Adipocyte (in vitro differentiated cells): ENCODE results near the gene RAD51C.
"Not testable (repeated sequence)": the region's sequence is repeated elsewhere in the genome, so short reads cannot be mapped to it uniquely, and the experiment has no call there.

Experiments
- DNase-seq: peaks from one replicate; pipeline ENCODE4 v3.0.0-alpha.2; 2015; ENCODE audit warnings: low read depth
- H3K27me3 ChIP-seq: replicated peaks from 2 replicates; pipeline ENCODE4 v1.7.0; 2013; ENCODE audit warnings: mild to moderate bottlenecking, low read length, moderate library complexity; ENCODE audit not compliant: control insufficient read depth, insufficient read depth
- H3K36me3 ChIP-seq: 2 replicates; pipeline ENCODE4 v1.7.0; 2013; ENCODE audit warnings: low read length, mild to moderate bottlenecking, moderate library complexity; ENCODE audit not compliant: control insufficient read depth, insufficient read depth, severe bottlenecking
- H3K4me1 ChIP-seq: 2 replicates; pipeline ENCODE4 v1.7.0; 2013; ENCODE audit warnings: mild to moderate bottlenecking, low read length, moderate library complexity; ENCODE audit not compliant: control insufficient read depth, insufficient read depth
- H3K4me3 ChIP-seq: 2 replicates; pipeline ENCODE4 v1.7.0; 2013; ENCODE audit warnings: mild to moderate bottlenecking, low read length, moderate library complexity
- H3K9ac ChIP-seq: 2 replicates; pipeline ENCODE4 v1.7.0; 2013; ENCODE audit warnings: mild to moderate bottlenecking, low read length, moderate library complexity
- H3K9me3 ChIP-seq: 2 replicates; pipeline ENCODE4 v1.7.0; 2013; ENCODE audit warnings: mild to moderate bottlenecking, low read length, moderate library complexity; ENCODE audit not compliant: control insufficient read depth

RAD51C gene

DNA sequence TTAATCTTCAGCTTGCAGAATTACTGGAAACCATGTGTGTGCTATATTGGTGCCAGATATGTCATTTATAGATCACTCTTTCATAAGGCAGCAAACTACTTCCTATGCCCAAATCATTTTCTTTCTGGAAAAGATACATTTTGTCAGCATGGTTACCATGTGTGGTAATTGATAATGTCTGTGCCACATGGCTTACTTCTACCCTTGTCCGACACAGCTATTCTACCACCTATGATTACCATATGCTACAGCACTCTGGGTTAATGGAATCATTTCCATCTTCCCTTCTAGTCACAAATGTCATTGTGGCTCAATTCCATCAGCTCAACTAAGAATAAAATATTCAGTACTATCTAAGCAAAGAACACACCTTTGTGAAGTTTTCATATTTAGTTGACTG is 55.3 kb downstream of the RAD51C start:
- Histone ChIP-seq H3K4me3 (no peak overlapping the region), H3K4me1 (no peaks in the 10 kb centered on the region), H3K36me3 (no peaks in the 10 kb centered on the region), H3K9me3 (no peaks in the 10 kb centered on the region), H3K9ac (no peak overlapping the region), H3K27me3 (no peaks in the 10 kb centered on the region)
- no peak for DNase-seq

DNA sequence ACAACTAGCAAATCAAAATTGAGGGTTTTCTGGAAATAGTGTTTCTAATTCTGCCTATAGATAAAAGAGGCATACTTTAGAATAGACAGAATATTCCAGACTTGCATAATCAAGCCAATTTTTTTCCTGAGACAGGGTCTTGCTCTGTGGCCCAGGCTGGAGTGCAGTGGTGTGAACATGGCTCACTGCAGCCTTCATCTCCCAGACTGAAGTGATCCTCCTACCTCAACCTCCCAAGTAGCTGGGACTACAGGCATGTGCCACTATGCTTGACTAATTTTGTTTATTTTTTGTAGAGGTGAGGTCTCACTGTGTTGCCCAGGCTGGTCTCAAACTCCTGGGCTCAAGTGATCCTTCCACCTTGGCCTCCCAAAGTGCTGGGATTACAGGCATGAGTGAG is 57.2 kb downstream of the RAD51C start:
- H3K9ac ChIP-seq, DNase-seq, H3K4me1 ChIP-seq, H3K27me3 ChIP-seq, H3K4me3 ChIP-seq, H3K9me3 ChIP-seq, H3K36me3 ChIP-seq: not testable (repeated sequence)

DNA sequence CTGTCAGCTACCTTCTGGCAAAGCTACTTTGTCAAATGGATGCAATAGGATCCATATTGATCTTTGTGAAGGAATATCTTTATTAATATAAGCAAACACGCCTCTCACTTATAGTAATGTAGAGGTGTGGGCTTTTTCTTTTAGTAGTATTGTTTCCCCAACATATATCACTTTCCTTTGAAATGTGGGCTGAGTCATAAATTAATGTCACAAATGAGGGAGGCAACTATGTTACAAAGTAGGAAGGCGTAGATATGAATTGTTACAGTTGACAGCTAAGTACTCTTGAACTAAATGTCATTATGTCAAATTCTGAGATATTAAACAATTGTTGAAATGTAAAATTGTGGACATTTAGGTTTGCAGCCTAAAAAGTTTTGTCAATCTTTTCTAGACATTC is 60.6 kb downstream of the RAD51C start:
- peaks cover 16% of the 10 kb centered on the region for H3K27me3 ChIP-seq
- H3K4me3 ChIP-seq: no peak overlapping the region
- DNase-seq: no peak
- no peaks in the 10 kb centered on the region for H3K9me3 ChIP-seq
- H3K4me1 ChIP-seq: peaks cover 4% of the 10 kb centered on the region
- no peak overlapping the region for H3K9ac ChIP-seq
- H3K36me3 ChIP-seq: no peaks in the 10 kb centered on the region

DNA sequence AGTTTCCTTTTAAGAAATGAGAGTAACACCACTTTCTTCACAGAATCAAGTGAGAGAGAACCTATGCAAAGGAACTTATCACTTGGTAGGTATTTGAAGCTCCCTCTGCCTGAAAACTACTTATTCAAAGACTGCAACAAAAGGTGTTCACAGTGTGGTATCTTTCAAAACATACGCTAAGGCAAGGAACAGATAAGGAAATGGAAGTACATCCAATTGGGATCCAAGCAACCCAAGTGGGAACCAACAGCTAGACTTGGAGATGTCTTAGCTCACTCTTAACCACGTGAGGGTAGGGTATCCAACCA is 62.8 kb downstream of the RAD51C start:
- Histone ChIP-seq H3K4me3 (peak overlapping the region; percentile 82), H3K36me3 (no peaks in the 10 kb centered on the region), H3K9me3 (no peaks in the 10 kb centered on the region), H3K4me1 (peaks cover 4% of the 10 kb centered on the region), H3K27me3 (peaks cover 31% of the 10 kb centered on the region), H3K9ac (no peak overlapping the region)
- DNase-seq: no peak

DNA sequence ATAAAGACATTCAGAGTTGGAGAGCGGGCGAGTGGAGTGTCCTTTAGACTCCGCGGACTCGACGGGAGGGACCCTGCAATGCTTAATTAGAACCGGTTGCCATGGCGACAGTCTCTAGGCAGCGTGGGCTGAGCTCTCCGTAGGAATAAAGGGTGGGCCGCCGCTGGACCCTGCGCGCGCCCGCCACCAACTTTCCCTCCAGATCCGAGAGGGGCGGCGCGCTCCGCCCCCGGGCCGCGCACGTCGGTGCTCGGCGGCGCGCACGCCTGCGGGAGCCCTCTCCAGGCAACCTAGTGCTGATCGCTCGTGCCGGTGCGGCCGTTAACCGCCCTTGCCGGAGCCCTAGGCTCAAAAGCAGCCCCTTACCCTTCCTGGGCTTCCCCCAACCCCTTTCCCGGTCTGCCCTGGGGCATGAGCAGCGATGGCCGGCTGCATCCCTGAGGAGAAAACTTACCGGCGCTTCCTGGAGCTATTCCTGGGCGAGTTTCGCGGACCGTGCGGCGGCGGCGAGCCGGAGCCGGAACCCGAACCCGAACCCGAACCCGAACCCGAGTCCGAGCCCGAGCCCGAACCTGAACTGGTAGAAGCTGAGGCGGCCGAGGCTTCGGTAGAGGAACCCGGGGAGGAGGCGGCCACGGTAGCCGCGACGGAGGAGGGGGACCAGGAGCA is 63.3 kb downstream of the RAD51C start, which contains the start of gene PPM1E:
PPM1E (plus strand) TSS at position 278 of the 669 bp plus-strand sequence.
- H3K27me3 ChIP-seq: peaks cover 36% of the 10 kb centered on the region
- no peak within 1 kb of the TSS for H3K9ac ChIP-seq
- peak within 1 kb of the TSS; percentile 82 for H3K4me3 ChIP-seq
- peaks cover 4% of the 10 kb centered on the region for H3K4me1 ChIP-seq
- peak; percentile 36 for DNase-seq
- H3K36me3 ChIP-seq: no peaks in the 10 kb centered on the region
- no peaks in the 10 kb centered on the region for H3K9me3 ChIP-seq

DNA sequence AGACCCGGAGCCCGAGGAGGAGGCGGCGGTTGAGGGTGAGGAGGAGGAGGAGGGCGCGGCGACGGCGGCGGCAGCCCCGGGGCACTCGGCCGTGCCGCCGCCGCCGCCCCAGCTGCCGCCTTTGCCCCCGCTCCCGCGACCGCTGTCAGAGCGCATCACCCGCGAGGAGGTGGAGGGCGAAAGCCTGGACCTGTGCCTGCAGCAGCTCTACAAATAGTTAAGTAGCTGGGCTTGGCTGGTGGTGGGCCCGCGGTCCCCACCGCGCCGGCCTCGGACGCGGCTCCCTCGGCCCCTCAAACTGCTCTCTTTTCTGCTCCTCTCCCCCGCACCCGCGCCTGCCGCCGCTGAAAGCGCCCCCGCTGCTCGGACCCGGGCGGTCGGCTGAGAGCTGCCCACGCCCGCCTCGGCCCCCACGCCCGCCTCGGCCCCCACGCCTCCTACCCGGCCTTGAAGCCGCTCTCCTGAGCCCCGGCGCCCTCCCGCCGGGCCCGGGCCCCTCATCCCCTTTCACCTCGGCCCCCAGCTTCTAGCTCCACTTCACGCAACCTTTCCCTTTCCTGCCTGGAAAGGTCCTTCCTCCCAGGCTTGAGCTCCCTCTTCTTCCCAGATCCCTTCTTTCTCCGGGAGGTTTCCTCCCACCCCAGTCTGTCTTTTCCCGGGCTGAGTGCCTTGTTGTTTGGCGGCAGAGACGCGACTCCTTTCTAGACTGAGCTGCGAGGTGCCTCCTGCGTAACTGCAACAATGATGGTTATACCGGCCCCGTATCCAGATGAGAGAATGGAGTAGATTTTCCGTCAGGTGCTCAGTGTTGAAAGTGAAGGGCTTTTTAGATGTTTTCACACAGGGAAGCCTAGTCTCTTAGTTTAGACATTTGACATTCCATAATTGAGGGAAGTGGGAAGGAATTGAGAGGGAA is 64.1 kb downstream of the RAD51C start:
- Histone ChIP-seq H3K27me3 (peaks cover 39% of the 10 kb centered on the region), H3K9ac (no peak overlapping the region), H3K9me3 (no peaks in the 10 kb centered on the region), H3K4me3 (peak overlapping the region; percentile 82), H3K36me3 (no peaks in the 10 kb centered on the region), H3K4me1 (peaks cover 4% of the 10 kb centered on the region)
- DNase-seq: peak; percentile 28

DNA sequence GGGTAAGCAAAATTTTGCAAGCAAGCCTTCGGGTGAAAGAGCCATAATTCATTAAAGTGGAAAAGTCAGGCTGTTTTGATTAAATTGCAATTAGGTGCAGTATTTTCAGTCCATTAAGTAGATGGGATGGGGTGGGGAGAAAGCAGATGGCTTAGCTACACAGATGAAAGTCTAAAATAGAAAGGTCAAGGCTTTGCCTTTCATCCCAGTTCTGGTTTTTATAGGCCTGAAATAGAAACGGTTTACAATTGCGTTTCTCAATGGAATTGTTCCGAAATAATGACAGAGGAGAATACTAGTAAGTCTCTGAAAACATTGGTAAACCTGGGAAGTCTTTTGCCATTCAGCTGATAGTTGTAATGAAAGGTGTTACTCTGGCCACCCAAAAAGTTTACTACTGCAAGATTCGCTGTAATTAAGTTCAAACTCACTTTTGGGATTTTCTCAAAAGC is 64.8 kb downstream of the RAD51C start:
- Histone ChIP-seq H3K27me3 (peaks cover 42% of the 10 kb centered on the region), H3K9ac (no peak overlapping the region), H3K4me3 (no peak overlapping the region), H3K4me1 (peaks cover 4% of the 10 kb centered on the region), H3K9me3 (no peaks in the 10 kb centered on the region), H3K36me3 (no peaks in the 10 kb centered on the region)
- no peak for DNase-seq

DNA sequence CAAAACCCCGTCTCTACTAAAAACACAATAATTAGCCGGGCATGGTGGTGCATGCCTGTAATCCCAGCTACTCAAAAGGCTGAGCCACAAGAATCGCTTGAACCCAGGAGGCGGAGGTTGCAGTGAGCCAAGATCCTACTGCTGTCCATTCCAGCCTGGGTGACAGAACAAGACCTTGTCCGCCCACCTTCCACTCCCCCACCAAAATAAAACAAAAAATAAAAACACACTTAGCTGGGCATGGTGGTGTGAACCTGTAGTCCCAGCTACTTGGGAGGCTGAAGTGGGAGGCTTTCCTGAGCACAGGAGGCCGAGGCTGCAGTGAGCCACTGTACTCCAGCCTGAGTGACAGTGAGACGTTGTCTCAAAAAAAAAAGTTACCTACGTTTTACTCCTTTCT is 66.5 kb downstream of the RAD51C start:
- H3K4me1 ChIP-seq: peaks cover 4% of the 10 kb centered on the region
- no peaks in the 10 kb centered on the region for H3K36me3 ChIP-seq
- no peak overlapping the region for H3K9ac ChIP-seq
- H3K27me3 ChIP-seq: peaks cover 49% of the 10 kb centered on the region
- H3K4me3 ChIP-seq: no peak overlapping the region
- DNase-seq: no peak
- H3K9me3 ChIP-seq: no peaks in the 10 kb centered on the region

DNA sequence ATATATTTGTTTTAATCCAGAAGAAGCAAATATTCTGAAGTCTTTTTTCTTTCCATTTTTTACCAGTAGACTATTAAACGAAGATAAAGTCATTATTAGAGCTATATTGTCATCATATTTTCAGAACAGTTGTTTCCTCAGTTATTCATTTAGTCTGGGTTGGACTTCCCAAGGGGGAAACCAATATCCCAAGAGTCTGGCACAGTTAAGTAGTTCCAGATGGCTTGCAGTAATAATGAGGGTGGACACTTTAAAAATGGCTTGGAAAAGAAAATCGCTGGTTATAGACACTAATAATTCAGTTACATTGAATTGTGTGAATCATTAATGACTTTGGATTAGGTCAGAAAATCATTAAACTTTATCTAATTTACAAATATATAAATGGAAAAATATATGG is 67.1 kb downstream of the RAD51C start:
- no peak for DNase-seq

DNA sequence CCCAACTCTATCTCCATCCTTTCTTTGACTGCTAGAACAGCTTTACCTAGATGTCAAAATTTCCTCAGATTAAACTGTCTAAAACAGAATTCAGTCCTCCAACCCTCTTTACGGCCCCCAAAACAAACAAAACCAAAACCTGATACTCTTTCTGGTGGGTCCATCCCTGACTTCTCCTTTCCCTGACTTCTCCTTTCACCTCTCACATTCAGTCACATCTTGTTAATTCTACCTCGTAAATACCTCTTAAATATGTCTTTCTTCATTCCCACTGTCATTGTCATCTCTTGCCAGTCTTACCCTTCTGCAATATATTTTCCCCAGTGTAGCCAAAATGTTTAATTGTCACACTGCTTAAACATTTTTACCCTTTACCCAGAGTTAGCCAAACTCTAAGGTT is 67.8 kb downstream of the RAD51C start:
- H3K27me3 ChIP-seq: peaks cover 49% of the 10 kb centered on the region
- H3K9ac ChIP-seq: no peak overlapping the region
- H3K4me1 ChIP-seq: peaks cover 4% of the 10 kb centered on the region
- DNase-seq: no peak
- no peak overlapping the region for H3K4me3 ChIP-seq
- no peaks in the 10 kb centered on the region for H3K9me3 ChIP-seq
- no peaks in the 10 kb centered on the region for H3K36me3 ChIP-seq

More for the DNA sequence above, 67.1 kb downstream of the RAD51C start:
- Histone ChIP-seq H3K36me3 (no peaks in the 10 kb centered on the region), H3K9ac (no peak overlapping the region), H3K9me3 (no peaks in the 10 kb centered on the region), H3K4me1 (peaks cover 4% of the 10 kb centered on the region), H3K27me3 (peaks cover 49% of the 10 kb centered on the region), H3K4me3 (no peak overlapping the region)

DNA sequence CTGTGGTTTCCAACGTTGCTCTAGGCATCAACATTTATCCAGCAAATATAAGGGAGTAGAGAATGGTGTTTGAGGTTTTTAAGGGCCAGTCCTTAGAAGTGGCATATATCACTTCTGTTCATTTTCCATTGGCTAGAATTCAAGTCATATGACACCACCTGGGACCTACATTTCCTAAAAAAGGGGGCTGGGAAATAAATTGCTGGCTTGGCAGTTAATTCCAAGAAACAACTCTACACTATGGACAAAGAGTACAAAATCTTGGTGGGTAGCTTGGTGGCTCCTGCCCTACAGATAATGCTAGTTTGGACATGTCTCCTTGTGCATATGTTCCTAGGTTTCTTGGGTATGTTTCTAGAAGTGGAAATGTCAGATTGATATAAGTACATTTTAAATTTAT is 70.9 kb downstream of the RAD51C start:
- Histone ChIP-seq H3K9ac (no peak overlapping the region), H3K9me3 (no peaks in the 10 kb centered on the region), H3K4me3 (no peak overlapping the region), H3K27me3 (peaks cover 33% of the 10 kb centered on the region), H3K4me1 (no peaks in the 10 kb centered on the region), H3K36me3 (no peaks in the 10 kb centered on the region)
- no peak for DNase-seq
